ENCODE results near the gene FLNB.

DNA sequence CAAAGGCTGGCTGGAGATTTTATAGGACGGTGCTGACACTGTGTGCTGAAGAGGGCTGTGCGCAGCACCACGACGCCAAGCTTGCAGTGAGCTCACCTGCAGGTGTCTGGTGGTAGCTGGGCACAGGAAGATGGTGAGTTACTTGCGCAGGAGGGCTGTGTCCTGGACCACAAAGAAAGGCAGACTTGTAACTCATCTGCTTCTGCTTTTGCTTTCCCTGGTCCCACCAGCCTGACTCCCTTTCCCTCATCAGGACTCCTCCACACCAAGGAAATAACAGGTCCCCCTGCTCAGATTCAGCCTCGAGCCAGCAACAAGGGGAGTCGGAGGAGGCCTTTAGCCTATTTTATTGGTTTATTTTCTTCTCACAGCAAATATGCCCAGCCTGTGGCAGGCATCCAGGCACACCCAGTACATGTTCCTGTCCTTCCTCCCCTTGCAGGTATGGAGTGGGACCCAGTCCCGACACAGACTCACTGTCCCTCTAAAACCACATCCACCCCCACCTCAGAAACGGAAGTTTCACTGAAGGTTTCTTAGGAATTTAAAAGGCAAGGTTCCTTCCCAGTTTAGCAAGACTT is 35.6 kb upstream of the FLNB start:
- TF ChIP-seq, protein P1, sequence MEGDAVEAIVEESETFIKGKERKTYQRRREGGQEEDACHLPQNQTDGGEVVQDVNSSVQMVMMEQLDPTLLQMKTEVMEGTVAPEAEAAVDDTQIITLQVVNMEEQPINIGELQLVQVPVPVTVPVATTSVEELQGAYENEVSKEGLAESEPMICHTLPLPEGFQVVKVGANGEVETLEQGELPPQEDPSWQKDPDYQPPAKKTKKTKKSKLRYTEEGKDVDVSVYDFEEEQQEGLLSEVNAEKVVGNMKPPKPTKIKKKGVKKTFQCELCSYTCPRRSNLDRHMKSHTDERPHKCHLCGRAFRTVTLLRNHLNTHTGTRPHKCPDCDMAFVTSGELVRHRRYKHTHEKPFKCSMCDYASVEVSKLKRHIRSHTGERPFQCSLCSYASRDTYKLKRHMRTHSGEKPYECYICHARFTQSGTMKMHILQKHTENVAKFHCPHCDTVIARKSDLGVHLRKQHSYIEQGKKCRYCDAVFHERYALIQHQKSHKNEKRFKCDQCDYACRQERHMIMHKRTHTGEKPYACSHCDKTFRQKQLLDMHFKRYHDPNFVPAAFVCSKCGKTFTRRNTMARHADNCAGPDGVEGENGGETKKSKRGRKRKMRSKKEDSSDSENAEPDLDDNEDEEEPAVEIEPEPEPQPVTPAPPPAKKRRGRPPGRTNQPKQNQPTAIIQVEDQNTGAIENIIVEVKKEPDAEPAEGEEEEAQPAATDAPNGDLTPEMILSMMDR (conservative IDR thresholded peaks at IDR 0.05 in 1 of 2, IDR thresholded peaks at IDR 0.05 in 1 of 2; ENCODE audit: extremely low read depth in 1 of 2, insufficient read depth in 1 of 2, low read depth in 1 of 2, low read length in 2 of 2), result no peak
- TF ChIP-seq EZH2 (IDR thresholded peaks at IDR 0.05; ENCODE audit: borderline replicate concordance, low read length), result no peak

All from mammary epithelial cell (primary cell).